GM19468 (cell line): ENCODE measurements around the gene BOC.
A peak's percentile ranks its signal among the peaks of the same experiment; 100 is the strongest.

Source experiments
- ATAC-seq: cut with Tn5 transposase; IDR thresholded peaks from one replicate; pipeline ENCODE4 v1.9.1; 2021; ENCODE audit warnings: mild to moderate bottlenecking, moderate library complexity, moderate number of reproducible peaks; ENCODE audit not compliant: unreplicated experiment; ENCODE audit errors: extremely low read depth

The BOC gene

DNA sequence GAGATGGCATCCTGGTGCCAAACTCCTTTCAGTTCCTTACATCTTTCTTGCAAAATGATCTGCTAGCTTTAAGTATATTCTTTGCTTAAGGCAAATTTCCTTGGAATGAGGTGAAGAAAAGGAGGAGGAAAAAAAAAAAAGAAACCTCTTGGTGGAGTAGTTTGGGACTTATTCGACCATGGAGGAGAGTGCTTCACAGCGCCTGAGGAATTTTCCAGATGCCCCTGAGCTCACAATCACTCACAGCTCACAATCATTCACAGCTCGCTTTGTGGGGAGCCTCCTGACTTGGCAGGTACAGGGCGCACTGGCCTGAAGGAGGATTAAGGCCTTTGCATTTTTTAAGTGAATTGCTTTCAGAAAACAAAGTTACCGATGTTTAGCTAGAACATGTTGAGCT lies 53.9 kb downstream of the BOC start:
- no peak for ATAC-seq

DNA sequence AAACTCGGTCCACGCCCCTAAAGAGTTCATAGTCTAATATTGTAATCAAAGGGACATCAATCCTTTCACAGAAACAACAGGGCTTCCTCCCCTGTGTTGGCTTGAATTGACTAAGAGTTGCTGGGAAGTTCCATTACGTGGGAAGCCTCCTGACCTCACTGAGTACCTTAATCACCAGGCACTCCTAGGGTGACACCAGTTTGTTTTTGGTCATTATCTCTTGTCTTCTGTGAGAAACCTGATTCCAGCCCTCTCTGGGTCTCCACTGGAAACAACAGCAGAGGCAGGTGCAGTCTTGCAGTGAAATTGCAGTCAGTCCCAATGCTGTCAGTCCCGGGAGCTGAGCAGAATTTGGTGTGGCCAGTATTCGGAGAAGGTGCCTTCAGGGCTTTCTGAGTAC lies 55.4 kb downstream of the BOC start:
- no peak for ATAC-seq

GRCh38 chr3:113268311-113268710 lies 57.0 kb downstream of the BOC start:
- no peak for ATAC-seq

DNA sequence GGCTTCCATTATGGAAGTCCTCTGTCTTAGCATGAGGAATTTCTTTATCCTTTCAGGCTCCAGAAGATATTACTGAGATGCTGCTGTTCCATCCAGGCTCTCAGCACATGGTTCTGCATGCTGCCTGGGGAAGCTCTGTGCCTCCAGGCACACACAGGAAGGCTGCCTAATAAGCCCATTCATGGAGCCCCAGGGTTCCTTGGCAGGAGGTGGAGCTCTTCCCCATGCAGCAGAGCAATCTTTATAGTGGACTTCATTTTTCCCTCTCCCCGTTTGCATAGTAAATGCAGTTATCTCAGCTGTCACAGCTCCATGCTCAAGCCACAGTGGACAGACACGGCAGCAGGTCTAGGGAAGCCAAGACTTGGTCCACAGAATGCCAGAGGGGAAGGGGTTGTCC lies 57.6 kb downstream of the BOC start:
- ATAC-seq: no peak

GRCh38 chr3:113269661-113270060 lies 58.3 kb downstream of the BOC start:
- ATAC-seq: no peak

GRCh38 chr3:113270068-113270467 lies 58.7 kb downstream of the BOC start:
- no peak for ATAC-seq

GRCh38 chr3:113270786-113271185 lies 59.4 kb downstream of the BOC start:
- no peak for ATAC-seq

DNA sequence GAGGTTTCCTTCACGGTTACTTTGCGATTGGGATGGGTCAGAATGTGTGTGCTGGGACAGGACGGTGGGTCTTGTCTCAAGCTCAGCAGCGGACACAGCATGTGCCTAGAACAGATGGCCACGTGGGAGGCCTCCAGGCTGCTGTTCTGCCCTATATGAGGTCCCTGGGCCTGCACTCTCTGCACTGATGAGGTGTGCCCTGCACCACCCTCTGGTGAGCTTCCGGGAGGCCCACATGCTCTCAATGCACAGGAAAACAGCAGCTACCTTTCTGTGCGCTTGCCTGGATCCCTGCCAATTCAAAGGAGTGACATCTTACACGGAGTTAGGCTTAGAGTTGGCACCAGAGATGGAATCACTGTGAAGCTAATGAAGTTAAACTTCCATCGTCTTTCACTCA lies 59.8 kb downstream of the BOC start:
- no peak for ATAC-seq

GRCh38 chr3:113271594-113272384 lies 60.4 kb downstream of the BOC start:
- ATAC-seq: no peak

GRCh38 chr3:113272385-113272779 lies 61.0 kb downstream of the BOC start:
- no peak for ATAC-seq

GRCh38 chr3:113273011-113273410 lies 61.7 kb downstream of the BOC start:
- ATAC-seq: no peak

DNA sequence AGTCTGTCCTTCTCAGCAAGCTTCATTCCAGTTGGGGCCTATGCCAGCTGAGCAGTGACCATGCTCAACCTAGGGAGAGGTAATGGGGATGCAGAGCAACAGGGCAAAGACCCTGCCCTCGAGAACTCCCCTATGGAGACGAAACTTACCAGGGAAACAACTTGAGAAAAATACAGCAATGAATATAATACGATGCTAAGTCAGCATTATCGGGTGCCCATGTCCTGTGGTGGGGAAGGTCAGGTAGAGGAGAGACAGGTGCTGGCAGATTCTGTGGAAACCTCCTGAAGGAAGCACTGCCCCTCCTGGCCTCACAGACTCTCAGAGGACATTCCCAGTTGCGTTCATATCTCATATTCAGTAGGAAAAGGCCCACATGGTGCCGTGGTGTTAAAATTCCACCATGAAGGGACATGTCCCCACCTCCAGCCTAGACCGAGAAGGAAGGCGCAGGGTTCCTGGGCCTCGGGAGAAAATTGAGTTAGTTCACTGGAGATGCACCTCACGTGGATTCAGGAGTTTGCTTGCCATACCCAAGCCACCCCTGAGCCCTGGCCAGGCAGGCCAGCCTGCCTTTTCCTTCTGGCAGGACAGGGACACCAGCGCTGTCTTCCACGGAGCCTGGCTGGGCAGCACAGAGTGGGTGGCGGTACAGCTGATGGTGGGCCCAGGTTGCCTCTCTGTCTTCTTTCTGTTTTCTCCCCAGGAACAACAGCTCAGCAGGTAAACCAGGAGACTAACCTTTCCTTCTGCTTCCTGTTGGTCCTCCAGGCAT lies 62.4 kb downstream of the BOC start:
- ATAC-seq: no peak

GRCh38 chr3:113274425-113275257 lies 63.3 kb downstream of the BOC start:
- ATAC-seq: no peak

DNA sequence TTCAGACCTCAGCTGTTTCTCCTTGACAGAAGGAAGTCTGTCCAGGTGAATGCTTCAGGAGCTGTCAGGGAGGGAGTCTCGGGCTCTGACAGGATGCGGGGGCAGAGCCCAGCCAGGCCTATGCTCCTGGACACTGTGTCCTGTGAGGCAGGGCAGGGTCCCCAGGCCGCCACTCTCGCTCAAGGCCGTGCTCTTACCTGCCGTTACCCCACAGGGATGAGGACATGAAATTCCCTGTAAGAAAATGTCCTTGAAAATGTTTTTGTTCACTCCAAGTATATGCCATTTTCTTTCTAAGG lies 63.9 kb downstream of the BOC start:
- ATAC-seq: no peak

- ATAC-seq: no peak
Observed at GRCh38 chr3:113275583-113275928, 64.2 kb downstream of the BOC start.

DNA sequence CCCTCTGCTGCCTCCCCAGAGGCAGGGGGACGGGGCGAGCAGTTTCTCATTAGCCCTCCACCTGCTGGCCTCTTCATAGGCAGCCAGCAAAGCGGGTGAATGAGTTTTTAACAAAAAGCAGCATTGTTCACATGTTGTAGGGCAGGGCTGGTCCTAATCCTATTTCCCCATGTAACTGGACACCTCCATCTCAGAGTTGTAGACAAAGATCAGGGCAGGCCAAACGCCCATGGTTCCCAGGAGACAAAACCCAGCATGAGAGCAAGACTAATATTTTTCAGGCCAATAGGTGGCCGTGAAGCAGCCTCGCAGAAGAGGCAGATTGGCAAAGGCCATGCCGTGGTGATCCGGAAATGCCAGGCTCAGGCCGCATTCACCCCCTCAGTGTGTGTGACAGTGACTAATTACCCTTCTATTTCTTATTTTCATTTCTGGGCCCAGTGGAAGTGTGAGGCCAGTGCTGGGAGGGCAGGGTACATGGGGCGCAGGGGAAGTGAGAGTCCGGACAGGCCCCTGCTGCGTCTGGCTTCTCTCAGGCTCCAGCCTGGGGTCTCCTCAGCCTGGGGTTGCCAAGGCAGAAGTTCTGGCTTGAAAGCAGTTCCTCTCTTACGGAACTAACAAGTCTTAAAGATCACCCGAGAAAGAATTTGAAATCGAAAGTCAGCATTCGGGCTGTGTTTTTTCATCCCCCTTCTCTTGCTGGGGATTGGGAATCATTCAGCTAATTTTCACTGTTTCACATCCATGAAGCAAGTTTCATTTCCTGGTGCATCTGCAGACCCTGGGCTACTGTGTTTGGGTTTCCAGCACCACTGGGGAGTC lies 64.8 kb downstream of the BOC start:
- ATAC-seq: peak; percentile 61

GRCh38 chr3:113276751-113277080 lies 65.4 kb downstream of the BOC start:
- ATAC-seq: no peak

DNA sequence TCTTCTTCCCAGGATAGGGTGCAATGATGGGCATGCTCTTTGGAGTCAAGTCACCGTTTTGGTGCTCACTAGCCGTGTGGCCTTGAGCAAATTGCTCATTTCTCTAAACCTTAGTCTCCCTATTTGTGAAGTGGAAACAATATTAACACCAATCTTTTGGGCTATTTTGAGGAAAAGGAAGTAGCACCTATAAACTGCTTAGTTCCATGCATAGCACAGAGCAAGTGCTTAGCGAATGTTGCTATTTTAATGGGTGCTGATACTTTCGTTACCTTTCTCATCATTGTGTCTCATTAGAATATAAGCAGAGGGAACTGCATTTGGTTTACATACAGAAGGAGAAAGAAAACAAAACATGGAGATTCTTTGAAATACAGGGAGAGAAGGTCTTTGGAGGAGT lies 66.1 kb downstream of the BOC start:
- no peak for ATAC-seq

- ATAC-seq: no peak
Observed at GRCh38 chr3:113277941-113278598, 66.7 kb downstream of the BOC start.

DNA sequence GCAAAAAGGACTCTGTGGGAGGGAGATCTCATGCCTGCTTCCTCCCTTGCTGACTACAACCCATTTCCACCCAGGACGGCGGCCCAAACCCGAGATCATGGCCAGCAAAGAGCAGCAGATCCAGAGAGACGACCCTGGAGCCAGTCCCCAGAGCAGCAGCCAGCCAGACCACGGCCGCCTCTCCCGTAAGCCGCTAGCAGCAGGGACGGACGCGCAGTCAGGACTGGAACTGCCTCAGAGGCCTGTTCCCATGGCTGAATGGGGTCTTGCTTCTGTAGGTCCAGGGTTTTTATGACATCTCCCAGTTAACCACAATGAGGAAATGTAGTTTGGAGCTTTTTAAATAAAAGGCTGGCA lies 67.2 kb downstream of the BOC start:
- no peak for ATAC-seq
